D721Med (cell line): ENCODE results near the gene ABTB2.

ENCODE experiments used
- DNase-seq: peaks from one replicate; pipeline ENCODE4 v3.0.0; 2011; ENCODE audit warnings: low spot score; ENCODE audit not compliant: insufficient read length
- FAIRE-seq: peaks from 2 replicates; lab custom pipeline; 2011; peaks lifted over from hg19 to GRCh38; lab: Jason Lieb, UNC
- TF ChIP-seq, protein P1 (sequence below): IDR thresholded peaks from 2 replicates; pipeline ENCODE4 v1.5.1; 2012; ENCODE audit warnings: mild to moderate bottlenecking, control low read depth; ENCODE audit not compliant: insufficient read depth; ENCODE audit errors: missing control alignments

Gene ABTB2

DNA sequence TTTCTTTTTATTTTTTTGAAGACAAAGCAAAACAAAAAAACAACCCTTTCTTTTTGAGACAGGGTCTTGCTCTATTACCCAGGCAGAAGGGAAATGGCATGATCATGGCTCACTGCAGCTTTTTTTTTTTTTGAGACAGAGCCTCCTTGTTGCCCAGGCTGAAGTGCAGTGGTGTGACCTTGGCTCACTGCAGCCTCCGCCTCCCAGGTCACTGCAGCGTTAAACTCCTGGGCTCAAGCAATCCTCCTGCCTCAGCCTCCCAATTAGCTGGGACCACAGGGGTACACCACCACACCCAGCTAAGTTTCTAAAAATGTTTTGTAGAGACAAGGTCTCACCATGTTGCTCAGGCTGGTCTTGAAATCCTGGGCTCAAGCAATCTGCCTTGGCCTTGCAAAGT is 124.6 kb downstream of the ABTB2 start:
- no peak for DNase-seq
- FAIRE-seq, result no peak
- TF ChIP-seq, protein P1, sequence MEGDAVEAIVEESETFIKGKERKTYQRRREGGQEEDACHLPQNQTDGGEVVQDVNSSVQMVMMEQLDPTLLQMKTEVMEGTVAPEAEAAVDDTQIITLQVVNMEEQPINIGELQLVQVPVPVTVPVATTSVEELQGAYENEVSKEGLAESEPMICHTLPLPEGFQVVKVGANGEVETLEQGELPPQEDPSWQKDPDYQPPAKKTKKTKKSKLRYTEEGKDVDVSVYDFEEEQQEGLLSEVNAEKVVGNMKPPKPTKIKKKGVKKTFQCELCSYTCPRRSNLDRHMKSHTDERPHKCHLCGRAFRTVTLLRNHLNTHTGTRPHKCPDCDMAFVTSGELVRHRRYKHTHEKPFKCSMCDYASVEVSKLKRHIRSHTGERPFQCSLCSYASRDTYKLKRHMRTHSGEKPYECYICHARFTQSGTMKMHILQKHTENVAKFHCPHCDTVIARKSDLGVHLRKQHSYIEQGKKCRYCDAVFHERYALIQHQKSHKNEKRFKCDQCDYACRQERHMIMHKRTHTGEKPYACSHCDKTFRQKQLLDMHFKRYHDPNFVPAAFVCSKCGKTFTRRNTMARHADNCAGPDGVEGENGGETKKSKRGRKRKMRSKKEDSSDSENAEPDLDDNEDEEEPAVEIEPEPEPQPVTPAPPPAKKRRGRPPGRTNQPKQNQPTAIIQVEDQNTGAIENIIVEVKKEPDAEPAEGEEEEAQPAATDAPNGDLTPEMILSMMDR, result no peak

- TF ChIP-seq, protein P1, result no peak
- DNase-seq (no peak), FAIRE-seq (no peak)
Measured at GRCh38 chr11:34232807-34233206, 125.0 kb downstream of the ABTB2 start.

- DNase-seq (no peak), FAIRE-seq (no peak)
- TF ChIP-seq, protein P1, result no peak
Measured at GRCh38 chr11:34226210-34226609, 131.6 kb downstream of the ABTB2 start.

- DNase-seq (no peak), FAIRE-seq (no peak)
- TF ChIP-seq, protein P1, result no peak
Measured at GRCh38 chr11:34225091-34225490, 132.7 kb downstream of the ABTB2 start.

GRCh38 chr11:34224434-34224966 is 133.3 kb downstream of the ABTB2 start:
- DNase-seq (no peak), FAIRE-seq (no peak)
- TF ChIP-seq, protein P1, result no peak

DNA sequence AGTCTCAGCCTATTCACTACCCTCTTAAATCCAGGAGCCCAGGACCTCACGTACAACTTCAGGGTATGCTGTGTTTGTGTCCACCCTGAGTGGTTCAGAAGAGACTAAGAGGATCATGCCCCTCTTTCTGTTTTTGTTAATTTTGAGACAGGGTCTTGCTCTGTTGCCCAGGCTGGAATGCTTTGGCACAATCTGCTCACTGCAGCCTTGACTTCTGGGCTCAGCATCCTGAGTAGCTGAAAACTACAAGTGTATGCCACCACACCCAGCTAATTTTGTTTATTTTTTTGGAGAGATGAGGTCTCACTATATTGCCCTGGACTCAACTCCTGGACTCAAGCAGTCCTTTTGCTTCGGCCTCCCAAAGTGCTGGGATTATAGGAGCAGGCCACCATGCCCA is 133.9 kb downstream of the ABTB2 start:
- TF ChIP-seq, protein P1, result no peak
- DNase-seq (no peak), FAIRE-seq (no peak)

- TF ChIP-seq, protein P1, result no peak
- DNase-seq, result no peak
- FAIRE-seq, result no peak
Measured at GRCh38 chr11:34223021-34223813, 134.6 kb downstream of the ABTB2 start.
